Measurements from ENCODE around the gene CCL2.

Gene CCL2

GRCh38 chr17:34265711-34266110 is 10.6 kb downstream of the CCL2 start:
- no peak for DNase-seq (ENCODE audit: low read depth, low spot score)

DNA sequence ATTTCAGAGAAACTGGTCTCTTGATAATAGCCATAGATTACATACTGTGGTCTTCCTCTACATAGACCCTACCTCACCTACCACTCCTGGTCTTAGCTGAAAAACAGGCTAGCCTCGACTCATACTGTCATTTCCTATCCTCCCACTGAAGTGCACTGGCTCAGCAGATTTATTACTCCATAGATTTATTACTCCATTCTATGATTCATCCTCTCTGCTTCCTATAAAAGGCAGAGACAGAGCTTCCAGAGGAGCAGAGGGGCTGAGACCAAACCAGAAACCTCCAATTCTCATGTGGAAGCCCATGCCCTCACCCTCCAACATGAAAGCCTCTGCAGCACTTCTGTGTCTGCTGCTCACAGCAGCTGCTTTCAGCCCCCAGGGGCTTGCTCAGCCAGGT is 14.9 kb downstream of the CCL2 start, which contains the start of gene CCL7:
Gene CCL7, plus strand, starts transcription at position 253 of the 400 bp plus-strand sequence. Its CDS starts 70 bp downstream, at position 323.
- DNase-seq (ENCODE audit: low read depth, low spot score), result no peak

GRCh38 chr17:34275881-34276280 is 20.8 kb downstream of the CCL2 start:
- DNase-seq (ENCODE audit: low read depth, low spot score), result no peak

- no peak for DNase-seq (ENCODE audit: low read depth, low spot score)
Observed at GRCh38 chr17:34276826-34277225, 21.7 kb downstream of the CCL2 start.

DNA sequence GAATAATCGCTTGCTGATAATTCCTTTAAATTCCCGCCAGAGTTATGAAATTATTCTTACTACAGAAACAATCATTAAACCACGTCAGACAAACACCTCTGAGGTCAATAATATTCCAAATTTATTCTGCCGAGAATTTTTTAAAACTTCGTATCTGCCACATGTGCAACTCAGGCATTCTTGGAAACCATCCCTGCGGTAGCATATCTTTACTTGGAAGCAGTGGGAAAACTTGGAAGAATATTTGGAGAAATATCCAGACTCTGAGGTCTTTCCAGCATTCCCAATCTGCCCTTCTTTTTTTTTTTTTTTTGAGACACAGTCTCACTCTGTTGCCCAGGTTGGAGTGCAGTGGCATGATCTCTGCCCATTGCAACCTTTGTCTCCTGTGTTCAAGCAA is 28.5 kb downstream of the CCL2 start:
- DNase-seq (ENCODE audit: low read depth, low spot score), result no peak

DNA sequence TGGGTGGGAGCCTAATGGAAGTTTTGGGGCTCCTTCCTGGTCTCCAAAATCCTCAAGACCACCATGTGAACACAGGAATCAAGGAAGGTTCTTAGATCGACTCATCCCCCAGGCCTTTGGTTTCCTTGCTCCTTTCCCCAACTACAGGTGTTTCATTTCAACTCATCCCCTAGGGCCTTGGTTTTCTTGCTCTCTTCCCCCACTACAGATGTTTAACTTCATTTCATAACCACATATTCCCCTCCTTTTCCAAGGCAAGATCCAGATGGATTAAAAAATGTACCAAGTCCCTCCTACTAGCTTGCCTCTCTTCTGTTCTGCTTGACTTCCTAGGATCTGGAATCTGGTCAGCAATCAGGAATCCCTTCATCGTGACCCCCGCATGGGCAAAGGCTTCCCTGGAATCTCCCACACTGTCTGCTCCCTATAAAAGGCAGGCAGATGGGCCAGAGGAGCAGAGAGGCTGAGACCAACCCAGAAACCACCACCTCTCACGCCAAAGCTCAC is 30.3 kb downstream of the CCL2 start, which contains the start of gene CCL11:
Gene CCL11, plus strand, starts transcription at position 457 of the 507 bp plus-strand sequence. CDS start 67 bp downstream, outside the sequence.
- no peak for DNase-seq (ENCODE audit: low read depth, low spot score)

GRCh38 chr17:34287875-34288274 is 32.8 kb downstream of the CCL2 start:
- no peak for DNase-seq (ENCODE audit: low read depth, low spot score)

GRCh38 chr17:34290586-34290985 is 35.5 kb downstream of the CCL2 start:
- no peak for DNase-seq (ENCODE audit: low read depth, low spot score)

DNA sequence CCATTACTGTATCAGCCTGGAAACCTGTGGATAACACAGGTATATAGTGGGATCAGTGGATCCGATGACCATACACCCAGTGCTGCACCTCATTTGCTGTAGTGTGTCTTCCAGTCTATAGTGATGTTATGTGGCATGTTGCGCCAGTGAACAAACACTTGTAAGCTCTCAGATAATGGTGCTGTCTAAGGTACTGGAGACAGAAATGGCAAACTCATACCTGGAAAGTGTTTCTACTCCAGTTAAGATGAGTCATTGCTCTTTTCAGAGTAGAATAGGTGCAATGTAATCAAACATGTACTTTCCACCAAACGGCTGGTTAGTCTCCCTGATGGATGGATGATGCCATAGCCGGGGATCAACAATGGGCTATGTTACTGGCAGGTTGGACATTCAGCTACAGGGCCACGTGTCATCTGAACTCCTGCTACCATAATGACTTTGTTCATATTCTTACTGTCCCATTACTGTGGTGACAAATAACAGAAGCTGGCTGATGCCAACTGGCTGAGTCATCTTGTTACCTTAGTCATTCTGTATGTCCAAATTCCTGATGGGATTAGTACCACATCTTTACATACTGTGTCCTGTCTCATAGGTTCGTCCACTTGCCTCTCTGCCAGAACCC is 36.8 kb downstream of the CCL2 start:
- no peak for DNase-seq (ENCODE audit: low read depth, low spot score)

DNA sequence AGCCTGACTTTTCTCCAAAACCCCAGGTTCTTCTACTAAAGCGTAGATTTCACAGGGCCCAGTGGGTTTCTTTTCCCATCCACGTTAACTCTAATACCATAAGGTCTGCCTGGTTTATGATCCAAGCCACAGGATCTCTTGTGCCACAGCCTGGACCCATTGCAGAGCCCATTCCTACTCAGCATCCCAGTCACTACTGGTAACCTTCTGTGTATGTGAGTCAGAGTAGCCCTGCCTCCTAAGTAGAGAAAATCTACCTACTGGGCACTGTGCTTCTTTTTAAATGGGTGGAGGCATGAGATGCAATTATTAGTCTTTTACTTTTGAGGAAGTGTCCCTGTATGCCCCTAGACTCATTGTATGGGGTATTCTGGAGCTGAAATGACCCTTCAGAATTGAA is 43.9 kb downstream of the CCL2 start:
- DNase-seq (ENCODE audit: low read depth, low spot score), result no peak

GRCh38 chr17:34299956-34300577 is 45.0 kb downstream of the CCL2 start:
- no peak for DNase-seq (ENCODE audit: low read depth, low spot score)

DNA sequence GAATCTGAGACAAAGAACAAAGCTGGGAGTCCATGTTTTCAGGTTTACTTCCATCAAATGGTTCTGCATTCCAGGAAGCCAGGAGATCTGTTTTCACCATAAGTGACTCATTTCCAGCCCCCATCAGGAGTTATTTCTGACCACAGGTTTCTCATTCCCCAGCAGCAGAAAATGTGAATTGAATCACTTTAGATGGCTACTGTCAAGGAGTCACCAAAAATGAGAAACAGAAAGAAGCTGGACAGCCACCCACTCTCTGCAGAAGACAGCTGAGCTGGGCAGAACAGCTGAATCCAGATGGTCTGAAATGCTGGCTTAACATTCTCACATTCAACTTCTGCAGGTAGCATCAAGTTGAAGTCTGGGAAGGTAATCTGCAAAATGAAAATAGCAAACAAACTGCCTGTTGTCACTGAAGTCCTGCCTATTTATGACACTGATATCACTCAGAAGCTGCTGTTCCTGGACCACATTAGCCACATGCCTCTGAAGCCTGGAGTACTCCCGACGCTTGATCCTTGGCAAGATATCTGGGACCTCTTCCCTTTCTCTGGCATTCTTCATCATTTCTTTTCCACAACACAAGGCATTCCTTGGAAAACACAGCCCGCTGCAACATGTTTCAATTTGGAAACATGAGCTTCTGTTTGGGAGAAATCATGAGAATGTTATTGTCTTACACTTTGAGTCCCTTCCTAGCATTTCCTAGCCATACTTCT is 45.7 kb downstream of the CCL2 start:
- DNase-seq (ENCODE audit: low read depth, low spot score), result no peak

GRCh38 chr17:34301986-34302385 is 46.9 kb downstream of the CCL2 start:
- no peak for DNase-seq (ENCODE audit: low read depth, low spot score)

DNA sequence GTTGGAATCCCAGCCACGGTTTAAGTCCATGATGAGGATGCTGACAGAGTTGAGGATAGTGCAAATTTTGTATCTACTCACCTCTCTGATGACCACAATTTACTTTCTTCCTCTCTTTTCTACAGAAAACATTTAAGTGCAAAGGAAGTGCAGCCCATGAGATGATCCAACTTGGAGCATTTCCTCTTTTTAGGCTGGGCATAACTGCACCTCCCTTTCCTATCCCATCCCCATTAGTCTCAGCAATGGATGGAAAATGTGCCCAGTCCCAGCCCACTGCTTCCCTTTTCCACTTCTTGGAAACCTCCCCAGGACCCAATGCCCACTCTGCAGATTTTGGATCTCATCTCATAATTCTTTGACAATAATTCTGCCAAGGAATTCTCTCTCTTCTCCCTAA is 47.6 kb downstream of the CCL2 start:
- DNase-seq (ENCODE audit: low read depth, low spot score), result no peak

DNA sequence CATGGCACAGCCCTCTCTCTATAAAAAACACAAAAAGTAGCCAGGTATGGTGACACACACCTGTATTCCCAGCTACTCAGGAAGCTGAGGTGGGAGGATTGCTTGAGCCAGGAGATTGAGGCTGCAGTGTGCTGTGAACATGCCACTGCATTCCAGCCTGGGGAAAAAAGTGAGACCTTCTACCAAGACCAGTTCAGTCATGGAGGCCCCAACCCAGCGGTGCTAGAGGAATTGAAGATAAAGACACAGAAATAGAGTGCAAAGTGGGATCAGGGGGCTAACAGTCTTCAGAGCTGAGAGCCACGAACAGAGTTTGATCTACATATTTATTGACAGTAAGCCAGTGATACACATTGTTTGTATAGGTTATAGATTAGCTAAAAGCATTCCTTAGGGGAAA is 48.5 kb downstream of the CCL2 start:
- DNase-seq (ENCODE audit: low read depth, low spot score), result no peak

- DNase-seq (ENCODE audit: low read depth, low spot score), result no peak
Observed at GRCh38 chr17:34305061-34305460, 50.0 kb downstream of the CCL2 start.

DNA sequence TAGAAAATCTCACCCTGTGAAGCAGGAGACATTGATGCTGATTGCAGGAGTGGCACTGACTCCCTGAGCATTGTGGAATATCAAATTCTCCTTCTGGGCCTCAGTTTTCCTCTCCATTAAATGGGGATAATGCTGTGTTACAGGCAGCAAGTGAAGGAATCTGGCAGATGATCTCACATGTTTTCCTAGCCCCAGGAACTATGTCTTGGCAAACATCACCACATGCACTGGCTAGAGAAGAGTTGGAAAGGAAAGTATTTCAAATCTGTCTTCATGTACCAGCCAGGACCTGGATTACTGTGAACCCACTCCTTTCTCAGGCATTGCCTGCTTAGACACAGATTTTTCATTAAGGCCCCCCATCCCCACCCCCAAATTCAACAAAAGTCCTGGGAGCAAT is 50.5 kb downstream of the CCL2 start:
- no peak for DNase-seq (ENCODE audit: low read depth, low spot score)

DNA sequence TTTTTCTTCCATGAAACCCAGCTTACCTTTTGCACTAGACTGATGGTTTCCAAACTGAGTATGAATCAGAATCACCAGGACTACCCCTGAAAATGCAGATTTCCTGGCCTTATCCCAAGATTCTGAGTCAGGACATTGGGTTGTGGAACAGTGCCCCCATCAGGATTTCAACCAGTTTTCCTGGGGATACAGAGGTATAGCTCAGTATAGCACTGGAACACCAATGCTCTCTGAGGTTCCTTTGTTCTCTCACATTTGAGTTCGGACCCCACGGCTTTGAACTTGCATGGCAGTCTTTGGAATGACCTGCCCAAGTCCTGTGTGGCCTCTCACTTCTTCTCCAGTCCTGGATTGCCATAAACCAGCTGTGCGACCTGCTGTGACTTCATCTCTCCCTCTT is 51.4 kb downstream of the CCL2 start:
- DNase-seq (ENCODE audit: low read depth, low spot score), result no peak
